Mucosa of gallbladder (tissue), 1 donor: ENCODE measurements around the gene DAZAP1. TPM values are rescaled to one million over a fixed set of nuclear protein-coding genes. Genes with fewer than 3 reads are reported as not detected.

Experiments used
- DNase-seq: peaks from one replicate; pipeline ENCODE4 v3.0.0-alpha.2; 2020; ENCODE audit warnings: low spot score
- total RNA-seq: library from RNA; stranded (reverse); gene quantifications from one replicate; pipeline ENCODE4 v1.2.1, GENCODE V29; 2021
- donor health status: DM: no; HTN: no; CAD: no.

The DAZAP1 gene
- total RNA-seq, result 77.7 TPM

GRCh38 chr19:1407528-1408299 is at the start of gene DAZAP1:
DAZAP1 (plus strand) TSS chr19:1407586; CDS start chr19:1407774, 188 bp downstream.
- no peak for DNase-seq

GRCh38 chr19:1360126-1360817 is 47.1 kb upstream of the DAZAP1 start:
- no peak for DNase-seq

- peak; percentile 44 for DNase-seq
Measured at GRCh38 chr19:1360818-1361461, 46.4 kb upstream of the DAZAP1 start.

GRCh38 chr19:1361601-1362386 is 45.6 kb upstream of the DAZAP1 start:
- DNase-seq, result no peak

- no peak for DNase-seq
Measured at GRCh38 chr19:1362387-1363257, 44.8 kb upstream of the DAZAP1 start.

GRCh38 chr19:1363599-1363998 is 43.8 kb upstream of the DAZAP1 start:
- no peak for DNase-seq

- no peak for DNase-seq
Measured at GRCh38 chr19:1364070-1364704, 43.2 kb upstream of the DAZAP1 start.

GRCh38 chr19:1365319-1366269 is 41.8 kb upstream of the DAZAP1 start:
- no peak for DNase-seq

GRCh38 chr19:1366296-1366695 is 41.1 kb upstream of the DAZAP1 start:
- DNase-seq, result no peak

GRCh38 chr19:1366899-1367870 is 40.2 kb upstream of the DAZAP1 start:
- no peak for DNase-seq

GRCh38 chr19:1369214-1369805 is 38.1 kb upstream of the DAZAP1 start:
- DNase-seq, result no peak

GRCh38 chr19:1370579-1371361 is 36.6 kb upstream of the DAZAP1 start:
- DNase-seq, result no peak

GRCh38 chr19:1373042-1373533 is 34.3 kb upstream of the DAZAP1 start:
- DNase-seq, result no peak

GRCh38 chr19:1373534-1374249 is 33.7 kb upstream of the DAZAP1 start:
- peak; percentile 43 for DNase-seq

GRCh38 chr19:1374250-1374577 is 33.2 kb upstream of the DAZAP1 start:
- no peak for DNase-seq

- no peak for DNase-seq
Measured at GRCh38 chr19:1376415-1376805, 31.0 kb upstream of the DAZAP1 start.
